Astrocyte of the spinal cord (primary cell): ENCODE measurements around the gene FYB1.

Experiments used
- DNase-seq: peaks from one replicate; pipeline ENCODE4 v3.0.0; 2011; ENCODE audit warnings: low read depth, low spot score
- H3K4me3 ChIP-seq: 2 replicates; pipeline ENCODE4 v1.5.1; 2011; ENCODE audit warnings: low read depth, mild to moderate bottlenecking, low read length, moderate library complexity
- in situ Hi-C: cut with HindIII; loops from 2 replicates; pipeline ENCODE4 v1.10.0; 2017; ENCODE audit warnings: low sequenced_read_pairs
- TF ChIP-seq, protein P1 (sequence below): IDR thresholded peaks from 2 replicates; pipeline ENCODE4 v1.5.1; 2012; ENCODE audit warnings: low read depth, mild to moderate bottlenecking, low read length, inconsistent platforms

FYB1 gene

GRCh38 chr5:39195198-39195826, 24.1 kb downstream of the FYB1 start:
- in situ Hi-C loops, result no loop called here
- DNase-seq, result no peak
- H3K4me3 ChIP-seq, result no peak overlapping the region
- TF ChIP-seq, protein P1, sequence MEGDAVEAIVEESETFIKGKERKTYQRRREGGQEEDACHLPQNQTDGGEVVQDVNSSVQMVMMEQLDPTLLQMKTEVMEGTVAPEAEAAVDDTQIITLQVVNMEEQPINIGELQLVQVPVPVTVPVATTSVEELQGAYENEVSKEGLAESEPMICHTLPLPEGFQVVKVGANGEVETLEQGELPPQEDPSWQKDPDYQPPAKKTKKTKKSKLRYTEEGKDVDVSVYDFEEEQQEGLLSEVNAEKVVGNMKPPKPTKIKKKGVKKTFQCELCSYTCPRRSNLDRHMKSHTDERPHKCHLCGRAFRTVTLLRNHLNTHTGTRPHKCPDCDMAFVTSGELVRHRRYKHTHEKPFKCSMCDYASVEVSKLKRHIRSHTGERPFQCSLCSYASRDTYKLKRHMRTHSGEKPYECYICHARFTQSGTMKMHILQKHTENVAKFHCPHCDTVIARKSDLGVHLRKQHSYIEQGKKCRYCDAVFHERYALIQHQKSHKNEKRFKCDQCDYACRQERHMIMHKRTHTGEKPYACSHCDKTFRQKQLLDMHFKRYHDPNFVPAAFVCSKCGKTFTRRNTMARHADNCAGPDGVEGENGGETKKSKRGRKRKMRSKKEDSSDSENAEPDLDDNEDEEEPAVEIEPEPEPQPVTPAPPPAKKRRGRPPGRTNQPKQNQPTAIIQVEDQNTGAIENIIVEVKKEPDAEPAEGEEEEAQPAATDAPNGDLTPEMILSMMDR, result no peak

GRCh38 chr5:39194466-39195136, 24.8 kb downstream of the FYB1 start:
- H3K4me3 ChIP-seq, result no peak overlapping the region
- peak; percentile 19 for DNase-seq
- in situ Hi-C loops, result no loop called here

DNA sequence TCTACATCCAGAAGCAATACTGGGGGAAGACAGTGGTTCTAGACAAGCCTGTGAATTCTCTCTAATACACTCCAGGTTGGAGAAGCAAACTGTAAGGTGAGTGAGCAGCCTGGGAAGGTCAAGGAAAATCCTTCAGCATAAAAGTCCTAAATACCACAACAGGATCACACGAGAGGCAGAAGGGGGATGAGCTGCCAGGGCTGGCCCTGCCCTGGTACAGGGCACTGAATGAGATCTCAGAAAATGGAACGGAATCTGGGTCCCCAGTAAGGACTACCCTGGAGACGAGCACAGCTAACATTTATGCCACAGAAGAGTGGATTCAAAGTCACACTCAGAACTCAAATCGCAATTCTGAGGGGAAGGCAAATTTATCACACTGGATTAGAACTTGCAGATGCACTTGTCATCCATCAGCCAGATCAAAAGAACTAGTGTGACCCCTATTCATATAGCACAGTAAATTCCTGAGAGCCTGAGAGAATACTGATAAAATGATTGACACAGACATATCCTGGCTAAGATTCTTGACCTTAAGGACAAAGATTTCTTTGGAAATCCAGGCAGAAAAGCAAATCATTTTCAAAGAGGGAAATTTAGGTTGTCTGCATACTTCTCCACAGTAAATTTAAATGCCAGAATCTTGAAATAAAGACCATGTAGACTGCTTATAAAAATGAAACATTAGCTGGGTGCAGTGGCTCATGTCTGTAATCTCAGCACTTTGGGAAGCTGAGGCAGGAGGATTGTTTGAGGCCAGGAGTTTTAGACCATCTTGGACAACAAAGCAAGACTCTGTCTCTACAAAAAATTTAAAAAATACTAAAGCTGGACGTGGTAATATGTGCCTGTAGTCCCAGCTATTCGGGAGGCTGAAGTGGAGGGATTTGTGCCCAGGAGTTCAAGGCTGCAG, 25.6 kb downstream of the FYB1 start:
- no peak for DNase-seq
- in situ Hi-C loops, result no loop called here
- TF ChIP-seq, protein P1, result no peak
- H3K4me3 ChIP-seq, result no peak overlapping the region

More at GRCh38 chr5:39194466-39195136, 24.8 kb downstream of the FYB1 start:
- TF ChIP-seq, protein P1, result no peak

GRCh38 chr5:39192450-39193160, 26.8 kb downstream of the FYB1 start:
- H3K4me3 ChIP-seq, result no peak overlapping the region
- DNase-seq, result no peak
- TF ChIP-seq, protein P1, result no peak
- in situ Hi-C loops, result no loop called here

DNA sequence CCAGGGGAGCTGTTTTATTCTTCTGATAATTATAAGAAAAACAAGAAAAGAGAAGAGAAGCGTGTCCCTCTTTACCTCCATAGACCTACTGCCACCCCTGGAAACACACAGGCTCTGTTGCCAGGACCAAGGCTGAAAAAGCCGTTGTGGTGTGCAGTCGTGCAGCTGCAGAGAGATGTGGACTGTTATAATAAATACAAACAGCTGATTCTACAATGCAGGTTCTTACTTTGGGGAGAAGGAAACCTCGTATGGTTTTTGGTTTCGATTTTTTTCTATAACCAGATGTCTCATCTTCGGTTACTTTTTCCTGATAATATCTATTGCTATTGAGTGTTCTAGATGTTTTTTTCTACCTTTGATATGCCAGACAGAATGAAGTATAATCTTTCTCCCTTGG, 28.1 kb downstream of the FYB1 start:
- no peak for DNase-seq
- in situ Hi-C loops, result no loop called here
- TF ChIP-seq, protein P1, result no peak
- no peak overlapping the region for H3K4me3 ChIP-seq
